GM19238 (cell line): ENCODE data around the gene ZHX3.

Source experiments
- DNase-seq: peaks from one replicate; pipeline ENCODE4 v3.0.0; 2011; ENCODE audit warnings: low spot score; ENCODE audit not compliant: insufficient read length

ZHX3 gene

DNA sequence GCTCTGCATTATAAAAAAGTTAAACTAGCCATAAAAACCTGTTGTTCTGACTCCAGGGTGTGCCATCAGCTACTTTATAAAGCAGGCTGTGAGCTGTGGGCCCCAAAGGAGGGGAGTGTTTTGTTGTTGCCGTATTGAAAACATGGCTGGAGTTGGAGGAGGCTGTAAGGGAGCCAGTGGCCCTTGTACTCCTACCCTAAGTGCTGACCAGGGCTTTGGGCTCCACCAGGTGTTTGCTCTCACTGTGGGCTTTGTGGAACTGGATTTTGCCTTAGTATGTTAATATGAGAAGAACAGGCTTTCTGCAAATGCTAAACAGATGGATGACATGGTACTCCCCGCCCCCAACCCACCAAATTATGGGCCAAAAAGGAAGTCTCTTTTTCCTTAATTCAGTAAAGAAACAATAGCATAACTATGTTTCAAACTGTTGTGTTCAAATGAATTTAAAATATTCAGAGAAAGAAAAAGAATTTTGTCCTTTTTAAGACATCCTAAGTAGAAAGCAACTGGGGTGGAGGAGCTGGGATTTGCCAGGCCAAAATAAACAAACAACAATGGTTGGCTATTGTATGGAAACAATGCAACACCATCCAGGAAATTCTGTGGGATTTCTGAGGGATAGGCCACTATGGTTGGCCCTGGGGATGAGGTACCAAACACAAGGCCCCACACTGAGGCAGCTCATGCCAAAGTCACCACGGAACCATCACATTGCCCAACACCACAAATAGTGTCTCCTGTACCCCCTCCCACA lies 116.9 kb downstream of the ZHX3 start:
- DNase-seq, result no peak

DNA sequence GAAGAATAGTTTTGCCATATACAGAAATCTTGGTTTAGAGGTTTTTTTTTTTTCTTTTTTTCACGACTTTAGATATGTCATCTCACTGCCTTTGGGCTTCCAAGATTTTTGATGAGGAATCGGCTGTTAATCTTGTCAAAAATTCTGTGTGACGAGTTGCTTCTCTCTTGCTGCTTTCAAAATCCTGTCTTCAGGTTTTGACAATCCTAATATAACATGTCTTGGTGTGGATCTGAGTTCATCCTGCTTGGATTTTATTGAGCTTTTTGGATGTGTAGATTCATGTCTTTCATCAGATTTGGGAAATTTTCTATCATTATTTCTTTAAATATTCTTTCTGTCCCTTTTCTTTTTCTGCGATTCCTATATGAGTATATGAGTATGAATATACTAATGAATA lies 119.1 kb downstream of the ZHX3 start:
- DNase-seq, result no peak

DNA sequence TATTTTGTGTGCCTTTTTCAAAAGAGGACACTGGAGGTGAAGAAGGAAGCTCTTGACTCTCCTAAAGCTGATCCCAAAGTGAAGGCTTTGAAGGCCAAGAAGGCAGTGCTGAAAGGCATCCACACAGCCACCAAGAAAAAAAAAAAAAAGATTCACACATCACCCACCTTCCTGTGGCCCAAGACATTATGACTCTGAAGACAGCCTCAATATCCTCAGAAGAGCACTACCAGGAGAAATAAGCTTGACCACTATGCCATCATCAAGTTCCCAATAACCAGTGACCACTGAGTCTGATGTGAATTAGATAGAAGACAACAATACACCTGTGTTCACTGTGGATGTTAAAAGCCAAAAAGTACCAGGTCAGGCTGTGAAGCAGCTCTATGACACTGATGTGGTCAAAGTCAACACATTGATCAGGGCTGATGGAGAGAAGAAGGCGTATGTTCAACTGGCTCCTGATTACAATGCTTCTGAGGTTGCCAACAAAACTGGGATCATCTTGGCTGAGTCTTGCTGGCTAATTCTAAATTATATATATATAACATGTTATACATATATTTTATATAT lies 120.8 kb downstream of the ZHX3 start:
- no peak for DNase-seq

DNA sequence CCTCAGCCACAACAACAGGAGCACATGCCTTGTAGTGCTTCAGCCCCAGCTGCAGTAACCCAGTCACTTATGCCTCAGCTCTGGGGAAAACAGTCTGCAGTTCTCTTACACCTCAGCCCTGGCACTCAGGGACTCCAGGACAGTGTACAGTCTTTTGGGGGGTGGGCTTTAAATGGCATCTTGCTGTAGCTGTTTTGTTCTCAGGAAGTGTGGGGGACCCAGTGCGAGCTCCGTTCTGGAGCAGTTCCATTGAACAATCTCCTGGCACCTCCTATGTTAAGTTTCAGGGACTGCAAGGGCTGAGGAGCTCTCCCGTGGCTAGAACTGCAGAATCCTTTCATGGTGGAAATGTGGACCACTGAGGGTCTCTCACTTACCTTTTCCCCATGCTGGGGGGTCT lies 125.0 kb downstream of the ZHX3 start:
- DNase-seq, result no peak

DNA sequence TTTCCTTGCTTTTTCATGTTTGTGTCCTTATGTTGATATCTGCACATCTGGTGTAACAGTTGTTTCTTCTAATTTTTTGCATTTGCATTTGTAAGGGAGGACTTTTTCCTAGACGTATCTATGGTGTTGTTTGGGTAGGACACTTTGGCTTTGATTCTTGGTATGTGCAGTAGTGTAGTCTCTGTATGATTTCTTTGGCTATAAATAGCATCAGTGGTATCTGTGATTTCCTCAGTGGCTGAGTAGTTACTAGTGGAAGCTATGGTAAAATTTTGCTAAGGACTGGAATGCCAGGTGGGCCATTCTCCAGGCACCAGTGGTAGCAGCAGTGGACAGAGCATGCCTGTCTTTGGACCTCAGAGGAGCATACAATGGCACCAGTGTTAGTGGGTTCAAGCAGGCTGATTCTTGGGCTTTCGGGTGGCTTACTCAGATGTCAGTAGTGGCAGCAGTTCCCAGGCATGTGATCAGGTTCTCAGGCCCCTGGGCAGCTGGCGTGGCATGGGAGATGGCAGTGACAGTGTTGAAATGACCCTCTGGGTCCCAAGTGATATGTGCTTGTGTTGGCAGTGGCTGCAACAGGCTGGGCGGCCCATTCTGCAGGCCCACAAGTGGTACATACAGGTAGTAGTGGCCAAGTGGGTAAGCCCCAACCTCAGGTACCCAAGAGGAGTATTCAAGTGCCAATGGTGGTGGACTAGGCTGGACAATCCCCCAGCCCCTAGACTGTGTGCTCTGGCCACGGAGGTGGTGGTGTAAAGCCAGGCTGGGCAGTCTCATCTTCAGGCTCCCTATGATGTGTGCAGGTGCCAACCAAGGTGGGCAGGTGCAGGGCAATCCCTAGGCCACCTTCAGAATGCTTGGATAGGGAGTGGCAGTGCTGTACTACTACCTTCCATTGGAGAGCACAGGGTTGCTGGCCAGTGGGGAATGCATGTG lies 125.7 kb downstream of the ZHX3 start:
- DNase-seq, result no peak

DNA sequence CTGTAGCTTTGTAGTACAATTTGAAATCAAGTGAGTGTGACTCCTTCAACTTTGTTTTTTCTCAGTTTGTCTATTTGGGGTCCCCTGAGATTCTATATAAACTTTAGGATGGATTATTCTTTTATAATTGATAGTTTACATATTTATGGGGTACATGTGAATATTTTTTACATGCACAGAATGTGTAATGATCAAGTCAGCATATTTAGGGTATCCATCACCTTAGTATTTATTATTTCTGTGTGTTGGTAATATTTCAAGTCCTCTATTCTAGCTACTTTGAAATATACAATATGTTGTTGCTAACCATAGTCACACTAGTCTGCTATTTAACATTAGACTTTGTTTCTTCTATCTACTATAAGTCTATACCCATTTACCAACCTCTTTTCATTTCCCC lies 129.9 kb downstream of the ZHX3 start:
- DNase-seq, result no peak

DNA sequence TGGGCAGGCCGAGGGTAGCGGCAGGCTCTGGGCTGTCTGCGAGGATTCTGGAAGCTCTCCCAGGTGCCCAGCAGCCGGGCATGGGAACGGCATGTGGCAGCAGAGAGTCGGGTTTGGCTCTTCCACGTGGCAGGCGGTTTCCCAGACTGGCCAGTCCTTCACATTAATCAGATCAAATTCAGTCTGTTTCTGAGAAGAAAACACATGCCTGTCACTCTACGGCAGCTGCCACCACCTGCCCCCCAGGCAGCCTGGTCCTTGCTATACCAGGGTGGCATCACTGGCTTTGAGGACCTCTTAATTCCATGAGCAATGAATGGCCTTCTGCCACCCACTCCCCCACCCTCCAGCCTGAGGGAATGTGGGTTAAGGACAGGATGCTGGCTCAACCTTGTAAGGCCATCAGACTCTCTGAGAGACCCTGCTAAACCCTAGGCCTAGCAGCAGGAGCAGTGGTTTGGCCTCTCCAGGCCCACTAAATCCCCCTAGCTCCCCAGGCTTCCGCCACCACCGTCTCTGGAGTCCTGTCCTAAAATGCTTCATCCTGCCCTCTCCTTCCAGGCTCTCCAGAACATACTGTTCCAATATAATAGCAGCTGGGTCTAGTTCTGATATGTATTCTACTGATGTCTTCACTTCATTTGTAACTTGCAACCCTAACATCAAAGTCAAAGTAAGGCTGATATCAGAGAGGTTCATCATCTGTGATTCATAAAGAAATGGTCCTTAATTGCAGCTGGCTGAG lies 132.3 kb downstream of the ZHX3 start:
- no peak for DNase-seq

DNA sequence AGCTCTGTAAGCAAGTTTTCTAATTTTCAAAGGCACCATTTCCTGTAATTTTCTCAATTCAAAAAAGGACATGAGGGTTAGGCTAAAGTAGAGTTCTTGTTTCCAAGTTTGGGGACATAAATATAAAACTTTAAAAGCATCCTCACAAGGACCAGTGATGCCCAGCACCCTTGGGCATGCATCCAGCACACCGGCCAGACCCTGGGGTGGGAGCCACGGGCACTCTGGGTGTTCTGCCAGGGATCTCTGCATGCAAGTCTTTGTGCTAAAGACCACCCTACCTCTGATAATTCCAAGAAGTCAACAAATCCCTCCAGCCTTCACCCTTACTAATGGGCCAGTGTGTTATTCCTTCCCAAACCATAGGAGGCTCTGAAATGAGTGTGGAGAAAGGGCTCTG lies 133.7 kb downstream of the ZHX3 start:
- no peak for DNase-seq

DNA sequence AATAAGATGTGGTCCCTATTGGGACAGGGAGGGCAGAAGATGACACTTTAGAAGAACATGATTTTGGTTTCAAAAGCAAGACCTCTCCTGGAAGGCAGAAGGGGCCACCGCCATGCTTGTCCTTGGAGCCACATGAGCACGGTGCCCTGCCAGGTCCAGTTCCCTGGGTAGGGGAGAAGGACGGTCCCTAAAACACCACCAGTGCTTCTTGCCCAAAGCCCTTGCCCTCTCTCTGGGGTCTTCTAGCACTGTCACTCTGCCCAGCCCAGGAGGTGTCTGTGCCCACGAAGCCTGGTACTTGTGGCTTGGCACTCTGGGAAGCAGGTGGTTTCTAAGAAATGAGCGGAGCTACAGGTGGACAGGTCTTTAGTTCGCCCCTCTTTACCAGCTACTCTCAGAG lies 134.1 kb downstream of the ZHX3 start:
- no peak for DNase-seq

DNA sequence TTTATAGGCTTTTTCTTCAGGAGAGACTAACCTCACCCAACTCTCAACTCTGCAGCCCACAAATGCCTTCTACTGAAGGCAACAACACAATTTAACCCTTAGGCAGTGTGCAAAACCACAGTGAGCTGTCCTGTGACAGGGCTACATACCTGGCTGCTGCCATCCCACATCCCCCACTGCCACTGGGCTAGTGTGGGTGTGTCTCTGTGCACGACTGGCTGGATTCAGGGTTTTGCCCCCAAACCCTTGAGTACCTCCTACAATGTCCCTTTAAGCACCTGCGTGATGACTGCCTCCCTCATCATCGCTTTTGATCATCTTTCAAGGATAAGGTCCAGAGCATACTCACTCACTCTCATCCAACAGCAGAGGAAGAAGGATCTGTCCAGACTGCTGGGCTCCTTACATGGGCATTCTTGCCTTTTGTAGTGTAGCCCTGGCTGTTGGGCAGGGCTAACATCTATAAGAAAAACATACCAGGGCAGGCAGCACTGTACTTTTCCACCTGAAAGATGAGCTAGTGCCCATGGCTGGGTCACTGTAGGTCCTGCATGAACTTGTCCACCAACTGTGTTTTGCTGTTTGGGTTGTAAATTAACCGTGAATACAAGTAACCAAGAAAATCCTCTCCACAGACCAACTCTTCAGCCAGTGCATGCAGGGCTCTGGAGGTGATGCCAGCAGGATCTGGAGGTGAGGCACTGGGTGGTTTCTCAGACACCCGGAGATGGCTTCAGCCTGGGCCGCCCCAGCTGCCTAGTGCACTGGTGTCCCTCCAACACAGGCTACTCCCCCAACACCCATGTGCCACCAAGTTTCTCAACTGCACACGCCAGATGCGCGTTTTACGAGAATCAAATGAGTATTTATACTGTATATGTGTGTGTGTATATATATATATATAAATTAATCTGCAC lies 135.0 kb downstream of the ZHX3 start:
- no peak for DNase-seq

DNA sequence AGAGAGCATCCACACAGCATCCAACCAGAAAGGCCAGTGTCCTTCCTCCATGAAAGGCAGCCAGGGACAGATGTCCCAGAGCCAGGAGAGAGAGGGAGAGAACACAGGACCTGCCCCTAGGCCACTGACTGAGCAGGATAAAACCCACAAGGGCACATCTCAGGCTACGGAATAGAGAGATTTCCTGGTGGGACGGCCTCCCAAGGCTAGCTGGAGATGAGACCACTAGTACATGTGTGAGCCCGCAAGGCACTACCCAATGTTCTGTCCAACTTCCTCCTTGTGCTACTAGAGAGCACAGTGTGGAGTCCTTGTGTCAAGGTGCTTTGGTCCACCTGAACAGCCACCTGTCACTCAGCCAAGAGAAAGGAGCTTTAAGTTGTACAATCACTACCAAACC lies 136.0 kb downstream of the ZHX3 start:
- no peak for DNase-seq

DNA sequence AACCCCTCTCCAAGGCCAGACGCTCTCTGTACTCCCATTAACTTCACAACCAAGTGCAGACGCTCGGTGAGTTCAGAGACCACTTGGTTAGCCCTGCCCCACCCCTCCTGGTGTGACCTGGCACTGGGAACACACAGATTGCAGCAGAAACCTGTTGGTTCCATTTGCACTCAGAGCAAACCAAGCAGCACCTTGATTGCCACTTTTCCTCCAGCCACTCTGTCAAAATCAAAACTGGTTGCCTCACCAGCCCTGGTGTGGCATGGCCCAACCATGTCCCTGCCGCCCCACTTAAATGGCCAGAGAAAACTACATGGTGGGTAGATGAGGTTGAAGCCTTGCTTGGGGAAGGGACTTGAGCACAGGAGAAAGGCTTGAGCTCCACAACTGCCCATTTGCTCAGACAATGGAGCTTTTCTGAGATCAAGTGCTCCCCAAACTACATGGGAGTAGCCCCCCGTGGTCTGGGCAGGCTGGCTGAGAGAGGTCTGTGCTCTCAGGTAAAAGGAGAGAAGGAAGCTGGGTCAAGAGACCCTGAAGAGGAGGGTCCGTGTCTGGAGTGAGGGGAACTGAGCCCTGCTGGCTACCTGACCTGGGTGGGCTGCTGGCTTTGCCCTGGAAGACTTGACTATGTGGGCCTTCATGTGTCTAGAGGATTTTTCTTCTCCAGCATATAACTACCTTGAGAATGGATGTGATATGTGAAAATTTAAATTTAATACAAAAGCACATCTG lies 136.8 kb downstream of the ZHX3 start:
- DNase-seq, result no peak

DNA sequence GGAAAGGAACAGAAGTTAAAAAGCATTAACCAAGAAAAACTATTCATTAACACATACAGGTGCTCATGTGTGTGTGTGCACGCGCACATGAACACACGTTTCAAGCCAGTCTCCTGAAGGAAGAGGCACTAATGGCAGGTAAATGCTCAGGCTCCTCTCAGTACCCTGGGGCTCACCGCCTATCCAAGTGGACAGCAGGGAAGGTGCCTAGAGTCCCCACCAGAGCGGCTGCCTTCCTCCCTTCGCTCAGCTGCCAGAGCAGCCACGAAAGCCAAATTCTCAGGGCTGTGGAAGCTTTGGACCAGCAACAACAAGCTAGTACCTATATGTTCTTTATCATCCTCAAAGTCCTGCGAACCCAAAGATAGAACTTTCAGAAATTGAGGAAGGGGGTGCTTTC lies 137.6 kb downstream of the ZHX3 start:
- no peak for DNase-seq

DNA sequence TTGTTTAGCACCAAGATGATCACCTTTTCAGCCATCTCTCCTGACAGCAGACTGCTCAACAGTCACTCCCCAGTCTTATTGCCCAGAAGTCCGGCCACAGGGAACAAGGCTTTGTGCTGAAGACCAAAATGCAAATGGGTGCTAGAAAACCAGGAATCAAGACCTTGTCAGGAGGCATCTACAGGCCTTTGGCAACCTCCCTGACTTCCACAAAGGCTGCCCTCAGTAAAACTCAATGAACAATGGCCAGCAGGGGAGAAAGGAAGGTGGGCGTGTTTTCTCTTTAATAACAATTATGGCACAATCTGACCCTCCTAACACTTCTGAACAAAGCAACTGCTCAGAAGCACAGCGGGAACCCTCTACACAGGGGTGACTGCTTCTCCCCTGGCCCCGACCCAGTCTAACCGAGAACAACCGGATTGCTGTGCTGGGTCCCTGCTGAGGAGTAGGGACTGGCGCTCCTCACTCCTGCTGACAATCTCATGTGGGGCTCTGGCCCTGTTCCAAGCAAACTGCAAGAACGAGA lies 138.6 kb downstream of the ZHX3 start:
- no peak for DNase-seq

DNA sequence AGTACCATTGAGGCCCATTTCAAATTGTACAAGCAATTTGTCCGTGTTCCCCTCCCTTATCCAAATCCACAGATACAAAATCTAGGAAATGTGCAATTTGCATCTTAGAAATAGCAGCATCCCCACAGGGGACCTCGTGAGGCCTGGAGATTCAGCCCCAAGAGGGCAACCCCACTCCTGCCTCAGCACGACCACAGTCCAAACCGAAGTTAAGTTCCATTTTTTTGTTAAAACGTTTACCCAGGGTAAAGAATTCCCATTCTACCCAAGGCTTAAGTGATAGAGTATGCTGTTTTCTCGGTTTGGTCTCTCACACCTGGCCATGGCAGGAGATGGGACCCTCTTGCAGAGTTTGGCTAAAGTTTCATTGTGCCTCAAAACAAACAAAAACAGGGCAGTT lies 139.0 kb downstream of the ZHX3 start:
- no peak for DNase-seq

DNA sequence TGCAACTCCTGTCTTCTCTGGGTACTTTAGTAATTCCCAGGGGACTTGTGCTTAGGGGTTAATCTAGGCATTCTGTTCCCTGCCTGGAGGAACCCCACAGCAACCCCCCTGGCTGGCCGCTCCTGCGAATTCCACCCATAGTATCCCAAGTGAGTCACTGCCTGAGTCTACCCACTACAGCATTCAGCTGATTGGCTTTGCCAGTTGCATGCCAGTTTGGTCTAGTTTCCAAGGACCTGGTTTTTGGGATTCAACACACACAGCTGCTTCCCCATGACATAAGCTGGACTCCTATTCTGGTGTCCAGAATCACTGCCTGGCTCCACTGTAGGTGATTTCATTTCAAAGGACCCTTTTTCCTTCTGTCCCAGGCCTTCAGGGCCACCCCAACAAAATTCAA lies 139.9 kb downstream of the ZHX3 start:
- no peak for DNase-seq

DNA sequence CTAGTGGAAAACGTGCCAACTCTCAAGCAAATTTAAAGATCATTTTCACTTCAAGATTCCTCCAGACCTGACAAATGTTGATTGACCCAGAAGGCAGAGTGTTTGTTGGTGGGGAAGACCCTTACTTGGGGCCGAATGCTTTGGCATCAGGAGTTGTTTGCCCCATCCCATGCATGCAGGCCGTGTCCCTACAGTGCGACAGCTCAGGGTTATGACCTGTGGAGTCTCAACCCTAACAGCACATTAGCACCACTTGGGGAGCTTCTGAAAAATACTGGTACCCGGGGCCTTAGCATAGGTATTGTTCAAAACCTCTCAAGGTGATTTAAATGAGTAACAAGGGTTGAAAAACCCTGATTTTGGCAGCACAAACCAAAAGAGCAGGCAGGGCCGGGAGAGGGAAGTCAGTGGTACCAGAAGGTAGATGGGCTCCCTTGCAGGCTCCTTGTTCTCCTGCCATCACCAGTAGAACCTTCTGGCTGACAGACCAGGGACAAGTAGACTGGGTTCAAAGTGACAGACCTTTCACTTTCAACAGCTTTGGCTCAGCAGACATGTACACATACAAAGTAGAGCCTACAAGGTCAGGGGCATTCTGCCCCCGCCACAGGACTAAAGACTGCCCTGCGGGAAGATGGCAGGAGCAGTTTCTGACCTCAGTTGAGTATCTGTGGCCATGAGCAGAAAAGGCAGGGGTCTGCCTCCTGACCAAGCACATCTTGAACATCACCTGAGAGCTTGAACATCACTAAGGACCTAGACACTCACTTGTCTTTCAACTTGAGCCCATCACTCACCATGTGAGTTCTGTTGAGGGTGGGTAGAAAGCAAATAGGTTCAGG lies 140.6 kb downstream of the ZHX3 start:
- DNase-seq, result no peak

DNA sequence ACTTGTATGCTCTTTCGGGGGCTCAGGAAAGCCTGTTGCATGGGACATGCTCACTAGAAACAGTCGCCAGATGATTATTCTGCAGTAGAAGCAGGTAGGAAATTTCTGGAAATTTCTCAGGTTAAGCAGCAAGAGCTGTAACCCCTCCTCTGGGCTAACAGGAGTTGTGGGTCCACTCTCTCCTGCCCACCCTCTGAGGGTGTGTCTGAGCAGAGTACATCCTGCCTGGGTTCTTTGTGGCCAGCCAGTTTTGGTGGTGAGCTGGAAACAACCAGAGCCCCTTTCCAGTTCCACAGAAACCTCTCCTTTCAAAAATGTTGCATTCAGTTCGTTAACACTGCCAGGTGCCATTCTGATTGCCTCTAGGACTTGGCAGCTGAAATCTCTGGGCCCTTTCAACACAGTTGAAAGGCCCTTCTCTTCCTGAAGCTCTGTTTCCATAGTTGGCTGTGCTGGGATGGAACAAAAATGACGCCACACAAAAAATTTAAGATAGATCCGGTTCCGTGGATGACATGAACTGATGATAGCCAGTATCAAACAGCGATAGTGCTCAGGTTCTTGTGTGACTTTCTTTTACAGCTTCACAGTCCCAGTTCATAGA lies 141.7 kb downstream of the ZHX3 start:
- no peak for DNase-seq
